Keratinocyte (primary cell): ENCODE results near the gene GPR158.

Source experiments
- EZH2 ChIP-seq: IDR thresholded peaks from one replicate; pipeline ENCODE4 v1.6.1; 2012; ENCODE audit warnings: inconsistent platforms, mild to moderate bottlenecking, low read length, moderate library complexity
- TF ChIP-seq, protein P1 (sequence below), 3 experiments: IDR thresholded peaks in 1 of 3; conservative IDR thresholded peaks in 1 of 3; optimal IDR thresholded peaks in 1 of 3; 2 replicates in 2 of 3; 3 replicates in 1 of 3; pipeline versions ENCODE3 to v1.5.1; 2011; ENCODE audit warnings: low read length in 3 of 3, mild to moderate bottlenecking in 3 of 3, moderate library complexity in 2 of 3, control low read depth in 1 of 3, inconsistent platforms in 1 of 3; ENCODE audit not compliant: insufficient read depth in 2 of 3; ENCODE audit errors: extremely low read depth in 1 of 3

DNA sequence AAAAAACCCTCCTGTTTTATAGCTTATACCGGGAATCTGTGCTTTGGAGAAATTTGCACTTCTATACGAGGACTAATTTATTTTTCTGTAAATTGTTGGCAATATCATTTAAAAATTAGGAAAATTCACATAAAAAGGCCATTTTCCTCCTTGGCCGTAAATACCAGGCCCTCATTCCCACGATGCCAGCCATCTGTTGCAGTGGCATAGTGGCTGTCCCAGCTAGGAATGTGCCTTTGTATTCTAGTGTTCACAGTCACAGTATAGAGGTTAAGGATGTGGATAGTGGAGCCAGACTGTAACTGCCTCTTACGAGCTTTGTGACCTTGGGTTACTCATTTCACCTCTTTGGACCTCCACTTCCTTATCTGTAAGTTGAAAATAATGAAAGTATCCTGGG lies 312.5 kb downstream of the GPR158 start:
- TF ChIP-seq, protein P1, sequence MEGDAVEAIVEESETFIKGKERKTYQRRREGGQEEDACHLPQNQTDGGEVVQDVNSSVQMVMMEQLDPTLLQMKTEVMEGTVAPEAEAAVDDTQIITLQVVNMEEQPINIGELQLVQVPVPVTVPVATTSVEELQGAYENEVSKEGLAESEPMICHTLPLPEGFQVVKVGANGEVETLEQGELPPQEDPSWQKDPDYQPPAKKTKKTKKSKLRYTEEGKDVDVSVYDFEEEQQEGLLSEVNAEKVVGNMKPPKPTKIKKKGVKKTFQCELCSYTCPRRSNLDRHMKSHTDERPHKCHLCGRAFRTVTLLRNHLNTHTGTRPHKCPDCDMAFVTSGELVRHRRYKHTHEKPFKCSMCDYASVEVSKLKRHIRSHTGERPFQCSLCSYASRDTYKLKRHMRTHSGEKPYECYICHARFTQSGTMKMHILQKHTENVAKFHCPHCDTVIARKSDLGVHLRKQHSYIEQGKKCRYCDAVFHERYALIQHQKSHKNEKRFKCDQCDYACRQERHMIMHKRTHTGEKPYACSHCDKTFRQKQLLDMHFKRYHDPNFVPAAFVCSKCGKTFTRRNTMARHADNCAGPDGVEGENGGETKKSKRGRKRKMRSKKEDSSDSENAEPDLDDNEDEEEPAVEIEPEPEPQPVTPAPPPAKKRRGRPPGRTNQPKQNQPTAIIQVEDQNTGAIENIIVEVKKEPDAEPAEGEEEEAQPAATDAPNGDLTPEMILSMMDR (optimal IDR thresholded peaks at IDR 0.05 in 1 of 3, IDR thresholded peaks at IDR 0.05 in 1 of 3, conservative IDR thresholded peaks at IDR 0.05 in 1 of 3; ENCODE audit: extremely low read depth in 1 of 3, insufficient read depth in 2 of 3, low read length in 3 of 3), result no peak
- no peak for TF ChIP-seq EZH2
